ENCODE measurements around the gene BACH2.

The BACH2 gene

DNA sequence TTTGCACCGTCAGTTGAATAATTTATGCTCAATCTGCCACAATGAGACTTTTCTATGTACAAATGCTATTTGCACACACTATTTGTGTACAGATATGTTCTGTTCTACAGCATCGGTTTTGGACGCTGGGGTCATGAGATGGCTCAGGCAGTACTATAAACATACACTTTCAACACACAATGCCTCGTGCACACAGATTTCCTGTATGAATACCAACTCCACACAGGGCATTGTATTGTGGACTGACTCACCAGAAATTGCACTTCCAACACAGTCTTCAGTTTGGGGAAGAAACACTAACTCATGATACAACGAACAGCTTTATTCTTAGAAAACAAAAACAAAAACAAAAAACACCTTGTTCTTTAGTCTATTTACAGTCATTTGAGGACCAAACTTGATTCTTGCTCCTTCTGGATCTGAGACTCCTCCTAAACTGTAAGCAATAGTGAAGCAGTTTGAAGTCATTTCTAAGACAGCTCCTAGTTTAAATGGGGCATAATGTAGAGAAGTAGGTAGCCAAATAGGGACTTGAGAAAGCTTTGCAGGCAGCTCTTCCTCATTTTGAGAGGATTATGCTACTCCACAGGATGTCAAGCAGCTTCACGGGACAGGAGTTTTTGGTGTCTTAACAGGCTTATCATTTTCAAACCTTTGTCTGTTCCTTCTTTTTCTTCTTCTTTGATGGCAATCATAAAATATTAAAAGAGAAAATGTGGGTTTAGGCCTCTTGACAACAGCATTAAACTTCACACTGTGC lies 368.7 kb downstream of the BACH2 start:
- TF ChIP-seq, protein P1, sequence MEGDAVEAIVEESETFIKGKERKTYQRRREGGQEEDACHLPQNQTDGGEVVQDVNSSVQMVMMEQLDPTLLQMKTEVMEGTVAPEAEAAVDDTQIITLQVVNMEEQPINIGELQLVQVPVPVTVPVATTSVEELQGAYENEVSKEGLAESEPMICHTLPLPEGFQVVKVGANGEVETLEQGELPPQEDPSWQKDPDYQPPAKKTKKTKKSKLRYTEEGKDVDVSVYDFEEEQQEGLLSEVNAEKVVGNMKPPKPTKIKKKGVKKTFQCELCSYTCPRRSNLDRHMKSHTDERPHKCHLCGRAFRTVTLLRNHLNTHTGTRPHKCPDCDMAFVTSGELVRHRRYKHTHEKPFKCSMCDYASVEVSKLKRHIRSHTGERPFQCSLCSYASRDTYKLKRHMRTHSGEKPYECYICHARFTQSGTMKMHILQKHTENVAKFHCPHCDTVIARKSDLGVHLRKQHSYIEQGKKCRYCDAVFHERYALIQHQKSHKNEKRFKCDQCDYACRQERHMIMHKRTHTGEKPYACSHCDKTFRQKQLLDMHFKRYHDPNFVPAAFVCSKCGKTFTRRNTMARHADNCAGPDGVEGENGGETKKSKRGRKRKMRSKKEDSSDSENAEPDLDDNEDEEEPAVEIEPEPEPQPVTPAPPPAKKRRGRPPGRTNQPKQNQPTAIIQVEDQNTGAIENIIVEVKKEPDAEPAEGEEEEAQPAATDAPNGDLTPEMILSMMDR (IDR thresholded peaks at IDR 0.05; ENCODE audit: extremely low read depth, insufficient read depth, missing control alignments): no peak
- DNase-seq (ENCODE audit: low spot score): no peak
- in situ Hi-C loops (cut with MboI; ENCODE audit: low pct_unique_long_range_greater_than_20kb, low sequenced_read_pairs, unreplicated experiment): no loop called here

DNA sequence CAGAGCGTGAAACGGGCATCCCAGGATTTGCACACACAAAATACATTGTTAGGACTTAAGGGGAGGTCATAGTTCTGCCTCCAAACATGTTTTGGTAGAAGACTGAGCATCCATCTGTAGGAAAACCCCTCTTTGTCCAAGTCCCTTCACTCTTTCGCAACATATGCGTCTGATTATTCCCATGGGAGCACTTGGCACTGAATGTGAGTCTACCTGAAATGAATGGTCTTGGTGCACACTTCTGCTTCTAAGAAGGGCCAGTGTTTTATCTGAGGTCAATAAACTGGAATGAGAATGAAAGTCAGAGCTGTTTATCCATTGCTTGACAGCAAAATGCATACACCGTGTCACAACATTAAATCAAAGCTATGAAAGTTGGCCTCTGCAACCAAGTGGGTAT lies 369.4 kb downstream of the BACH2 start:
- TF ChIP-seq, protein P1 (IDR thresholded peaks at IDR 0.05; ENCODE audit: extremely low read depth, insufficient read depth, missing control alignments): no peak
- no peak for DNase-seq (ENCODE audit: low spot score)
- in situ Hi-C loops (cut with MboI; ENCODE audit: low pct_unique_long_range_greater_than_20kb, low sequenced_read_pairs, unreplicated experiment): no loop called here

DNA sequence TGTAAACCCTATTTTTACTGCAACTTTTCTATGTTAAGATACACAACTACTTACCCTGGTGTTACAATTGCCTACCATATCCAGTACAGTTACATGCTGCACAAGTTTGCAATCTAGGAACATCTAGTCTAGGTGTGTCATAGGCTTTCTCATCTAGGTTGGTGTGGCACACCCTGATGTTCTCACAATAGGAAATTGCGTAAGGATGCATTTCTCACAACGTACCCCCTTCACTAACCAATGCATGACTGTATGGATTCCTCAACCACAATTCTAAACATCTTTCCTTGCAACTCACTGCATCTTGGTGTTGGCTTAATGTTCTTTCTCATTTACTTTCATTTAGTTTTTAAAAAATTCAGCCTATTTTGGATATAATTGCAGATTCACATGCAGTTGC lies 370.8 kb downstream of the BACH2 start:
- TF ChIP-seq, protein P1 (IDR thresholded peaks at IDR 0.05; ENCODE audit: extremely low read depth, insufficient read depth, missing control alignments): no peak
- DNase-seq (ENCODE audit: low spot score): no peak
- in situ Hi-C loops (cut with MboI; ENCODE audit: low pct_unique_long_range_greater_than_20kb, low sequenced_read_pairs, unreplicated experiment): no loop called here

DNA sequence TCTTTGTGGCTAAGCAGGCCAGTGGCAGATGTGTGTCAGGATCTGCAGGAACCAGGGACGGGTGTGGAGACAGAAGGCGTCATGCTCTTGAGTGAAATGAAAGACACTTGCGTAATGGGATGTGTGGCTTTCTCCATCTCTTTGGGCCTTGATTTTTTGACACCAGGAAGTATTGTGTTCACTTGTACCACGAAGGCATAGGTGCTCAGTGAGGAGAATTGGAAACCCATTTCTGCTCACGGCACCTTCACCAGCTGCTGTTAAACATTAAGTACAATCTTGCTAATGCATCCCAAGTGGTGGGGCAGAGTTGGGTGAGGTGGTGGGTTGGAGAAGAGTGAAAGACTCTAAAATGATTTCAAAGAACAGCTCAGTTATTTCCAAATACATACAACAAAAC lies 372.4 kb downstream of the BACH2 start:
- no peak for DNase-seq (ENCODE audit: low spot score)
- in situ Hi-C loops (cut with MboI; ENCODE audit: low pct_unique_long_range_greater_than_20kb, low sequenced_read_pairs, unreplicated experiment): no loop called here
- TF ChIP-seq, protein P1 (IDR thresholded peaks at IDR 0.05; ENCODE audit: extremely low read depth, insufficient read depth, missing control alignments): no peak

DNA sequence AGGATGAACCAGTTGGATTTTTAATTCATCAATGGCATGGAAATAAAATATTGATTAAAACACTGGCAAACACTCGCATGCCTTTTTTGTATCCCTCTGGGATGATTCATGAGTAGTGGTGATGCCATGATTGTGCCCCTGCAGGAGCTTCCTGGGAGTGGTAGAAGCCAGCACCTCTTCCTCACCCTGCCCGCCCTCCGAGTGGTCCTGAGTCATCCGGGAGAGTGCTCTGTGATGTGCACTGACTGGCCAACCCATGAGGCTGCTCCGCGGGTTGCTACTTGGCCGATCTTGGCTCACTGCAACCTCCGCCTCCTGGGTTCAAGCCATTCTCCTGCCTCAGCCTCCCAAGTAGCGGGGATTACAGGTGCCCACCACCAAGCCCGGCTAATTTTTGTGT lies 375.0 kb downstream of the BACH2 start:
- TF ChIP-seq, protein P1 (IDR thresholded peaks at IDR 0.05; ENCODE audit: extremely low read depth, insufficient read depth, missing control alignments): no peak
- DNase-seq (ENCODE audit: low spot score): no peak
- in situ Hi-C loops (cut with MboI; ENCODE audit: low pct_unique_long_range_greater_than_20kb, low sequenced_read_pairs, unreplicated experiment): no loop called here

DNA sequence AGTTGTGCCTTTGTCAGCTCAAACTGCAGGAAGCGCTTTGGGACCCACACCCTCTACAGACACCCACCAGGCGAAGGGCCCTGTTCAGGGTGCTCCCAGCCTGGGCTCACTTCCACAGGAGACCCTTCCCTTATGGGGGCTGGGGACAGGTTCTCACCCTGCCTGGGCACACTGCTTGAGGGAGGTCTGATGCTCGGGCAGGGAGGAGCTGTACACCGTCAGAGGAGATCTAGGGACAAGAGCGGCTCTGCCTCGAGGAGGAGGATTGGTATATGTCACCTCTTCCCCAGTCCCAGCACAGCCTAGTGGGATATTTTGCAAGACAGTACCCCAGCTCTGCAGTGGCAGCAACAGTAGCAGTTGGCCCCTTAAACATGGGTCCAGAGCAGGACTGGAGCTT lies 375.4 kb downstream of the BACH2 start:
- in situ Hi-C loops (cut with MboI; ENCODE audit: low pct_unique_long_range_greater_than_20kb, low sequenced_read_pairs, unreplicated experiment): no loop called here
- TF ChIP-seq, protein P1 (IDR thresholded peaks at IDR 0.05; ENCODE audit: extremely low read depth, insufficient read depth, missing control alignments): no peak
- no peak for DNase-seq (ENCODE audit: low spot score)

Measured in GM13977 (cell line).